ENCODE data around the gene PHACTR4. TPM values are rescaled to one million over a fixed set of nuclear protein-coding genes. Genes with fewer than 3 reads are reported as not detected.
"Not testable (repeated sequence)": the region's sequence is repeated elsewhere in the genome, so short reads cannot be mapped to it uniquely, and the experiment has no call there.

PHACTR4 gene
- total and polyA plus RNA-seq, 12 donors = 12.0 to 44.8 (median 23.0) TPM

GRCh38 chr1:28359592-28360239, 9.8 kb upstream of the PHACTR4 start:
- 37 to 39% (median 38%) methylated on average over 7 of the region's 7 CpGs for WGBS, 4 donors
- peak; percentile 42 to 89 (median 76) for DNase-seq
- intact Hi-C loops (cut with DNase I) = no loop called here
- Histone ChIP-seq H3K27me3 (no peaks in the 10 kb centered on the region), H3K27ac (no peak overlapping the region), H3K9me3 (replicated peaks in 1 of 3) (no peaks in the 10 kb centered on the region), H3K4me3 (no peak overlapping the region), H3K4me1 (replicated peaks in 1 of 2) (no peaks in the 10 kb centered on the region), H3K36me3 (replicated peaks in 1 of 2) (no peaks in the 10 kb centered on the region)
- TF ChIP-seq POLR2A (IDR thresholded peaks at IDR 0.05) (no peak), CTCF (IDR thresholded peaks at IDR 0.05) (peak; percentile 45 to 74 (median 63))

- Histone ChIP-seq H3K36me3 (replicated peaks in 1 of 2) (no peaks in the 10 kb centered on the region), H3K9me3 (replicated peaks in 1 of 3) (no peaks in the 10 kb centered on the region), H3K27ac (no peak overlapping the region), H3K27me3 (no peaks in the 10 kb centered on the region), H3K4me1 (replicated peaks in 1 of 2) (peaks cover 0 to 5% of the 10 kb centered on the region in 2 donors), H3K4me3 (no peak overlapping the region)
- DNase-seq = no peak
- TF ChIP-seq POLR2A (IDR thresholded peaks at IDR 0.05) = no peak
- TF ChIP-seq CTCF (IDR thresholded peaks at IDR 0.05) = no peak
- intact Hi-C loops (cut with DNase I) = loop anchor here in 1 of 2 donors (5.0 kb wide), 1 partner anchor 237 kb away; no protein-coding TSS in a partner anchor
- WGBS, 4 donors = 70 to 81% (median 77%) methylated on average over 4 of the region's 4 CpGs
Observed at GRCh38 chr1:28364888-28365287, 4.7 kb upstream of the PHACTR4 start.

GRCh38 chr1:28365864-28366263, 3.7 kb upstream of the PHACTR4 start:
- Histone ChIP-seq H3K4me1 (replicated peaks in 1 of 2) (peaks cover 4 to 9% of the 10 kb centered on the region in 2 donors), H3K9me3 (replicated peaks in 1 of 3) (no peaks in the 10 kb centered on the region), H3K27me3 (no peaks in the 10 kb centered on the region), H3K4me3 (no peak overlapping the region), H3K27ac (no peak overlapping the region), H3K36me3 (replicated peaks in 1 of 2) (no peaks in the 10 kb centered on the region)
- TF ChIP-seq CTCF (IDR thresholded peaks at IDR 0.05) (no peak), POLR2A (IDR thresholded peaks at IDR 0.05) (no peak)
- intact Hi-C loops (cut with DNase I) = loop anchor here in 1 of 2 donors (5.0 kb wide), 1 partner anchor 236 kb away; no protein-coding TSS in a partner anchor
- WGBS, 4 donors = 83 to 87% (median 83%) methylated on average over 7 of the region's 7 CpGs
- DNase-seq = no peak

GRCh38 chr1:28368608-28369007, 932 bp upstream of the PHACTR4 start:
- not testable (repeated sequence) for H3K27ac ChIP-seq; H3K36me3 ChIP-seq (replicated peaks in 1 of 2); H3K27me3 ChIP-seq; H3K4me3 ChIP-seq; DNase-seq; H3K9me3 ChIP-seq (replicated peaks in 1 of 3)
- peaks cover 4 to 18% of the 10 kb centered on the region in 2 donors for H3K4me1 ChIP-seq (replicated peaks in 1 of 2)
- intact Hi-C loops (cut with DNase I) = loop anchor here in 1 of 2 donors (5.0 kb wide), 1 partner anchor 234 kb away; no protein-coding TSS in a partner anchor
- 95 to 99% (median 97%) methylated on average over 14 to 15 of the region's 15 CpGs for WGBS, 4 donors

Measured in adrenal gland (tissue), 12 donors.